HL-60 (cell line): Measurements from ENCODE around the gene ANAPC15.

ENCODE experiments used
- DNase-seq, 2 experiments: peaks; one replicate each; pipeline ENCODE4 v3.0.0-alpha.2; 2010 to 2020; ENCODE audit warnings: low read depth in 1 of 2, low spot score in 1 of 2
- H3K27ac ChIP-seq: fragments of 250-450 bp; sonication (Bioruptor Pico); replicated peaks from 2 replicates; pipeline ENCODE4 v1.5.1; 2020; ENCODE audit warnings: mild to moderate bottlenecking, moderate library complexity
- H3K27me3 ChIP-seq: fragments of 250-450 bp; sonication (Bioruptor Pico); 2 replicates; pipeline ENCODE4 v1.5.1; 2021; ENCODE audit warnings: mild to moderate bottlenecking, moderate library complexity; ENCODE audit not compliant: insufficient read depth, poor library complexity, severe bottlenecking
- H3K4me3 ChIP-seq: replicated peaks from 2 replicates; pipeline ENCODE4 v1.5.1; 2011; ENCODE audit warnings: mild to moderate bottlenecking, control low read depth, low read length; ENCODE audit not compliant: insufficient read depth
- CTCF ChIP-seq: IDR thresholded peaks from one replicate; pipeline ENCODE4 v1.5.1; 2011; ENCODE audit warnings: low read length, control low read depth, inconsistent platforms; ENCODE audit not compliant: insufficient read depth
- GABPA ChIP-seq: IDR thresholded peaks from 2 replicates; pipeline ENCODE4 v1.6.1; 2012; ENCODE audit warnings: low read depth
- POLR2AphosphoS5 ChIP-seq: IDR thresholded peaks from 2 replicates; pipeline ENCODE4 v1.6.1; 2012; ENCODE audit warnings: low read depth
- REST ChIP-seq: IDR thresholded peaks from 2 replicates; pipeline ENCODE4 v1.6.1; 2012; ENCODE audit warnings: low read depth; ENCODE audit not compliant: insufficient replicate concordance
- SPI1 ChIP-seq: IDR thresholded peaks from 2 replicates; pipeline ENCODE4 v1.6.1; 2012; ENCODE audit warnings: low read depth, mild to moderate bottlenecking, borderline replicate concordance

The ANAPC15 gene

GRCh38 chr11:72075756-72076155 lies 36.7 kb downstream of the ANAPC15 start:
- H3K27ac ChIP-seq, result peak overlapping the region; percentile 56

GRCh38 chr11:72075109-72075508 lies 37.4 kb downstream of the ANAPC15 start:
- DNase-seq, result peak in 1 of 2 experiments; percentile 82
- Histone ChIP-seq H3K4me3 (no peak overlapping the region), H3K27me3 (no peaks in the 10 kb centered on the region), H3K27ac (peak overlapping the region; percentile 56)
- TF ChIP-seq SPI1 (peak; percentile 88), CTCF (peak; percentile 47), REST (no peak)

More at GRCh38 chr11:72075756-72076155, 36.7 kb downstream of the ANAPC15 start:
- no peaks in the 10 kb centered on the region for H3K27me3 ChIP-seq
- no peak for DNase-seq
- no peak overlapping the region for H3K4me3 ChIP-seq
- no peak for TF ChIP-seq POLR2AphosphoS5

GRCh38 chr11:72072348-72072747 lies 40.1 kb downstream of the ANAPC15 start:
- DNase-seq, result no peak
- no peak overlapping the region for H3K27ac ChIP-seq
- no peak for TF ChIP-seq CTCF
- no peak for TF ChIP-seq GABPA
- no peak for TF ChIP-seq REST
- no peak for TF ChIP-seq SPI1
- no peak for TF ChIP-seq POLR2AphosphoS5
- no peak overlapping the region for H3K4me3 ChIP-seq
- H3K27me3 ChIP-seq, result no peaks in the 10 kb centered on the region

- peak overlapping the region; percentile 54 for H3K27ac ChIP-seq
- no peak for DNase-seq
- no peak for TF ChIP-seq GABPA
- TF ChIP-seq REST, result no peak
- TF ChIP-seq POLR2AphosphoS5, result no peak
- TF ChIP-seq SPI1, result no peak
- TF ChIP-seq CTCF, result no peak
- H3K4me3 ChIP-seq, result no peak overlapping the region
- no peaks in the 10 kb centered on the region for H3K27me3 ChIP-seq
Measured at GRCh38 chr11:72070491-72070890, 42.0 kb downstream of the ANAPC15 start.
